Measurements from ENCODE around the gene C1R.

C1R gene

DNA sequence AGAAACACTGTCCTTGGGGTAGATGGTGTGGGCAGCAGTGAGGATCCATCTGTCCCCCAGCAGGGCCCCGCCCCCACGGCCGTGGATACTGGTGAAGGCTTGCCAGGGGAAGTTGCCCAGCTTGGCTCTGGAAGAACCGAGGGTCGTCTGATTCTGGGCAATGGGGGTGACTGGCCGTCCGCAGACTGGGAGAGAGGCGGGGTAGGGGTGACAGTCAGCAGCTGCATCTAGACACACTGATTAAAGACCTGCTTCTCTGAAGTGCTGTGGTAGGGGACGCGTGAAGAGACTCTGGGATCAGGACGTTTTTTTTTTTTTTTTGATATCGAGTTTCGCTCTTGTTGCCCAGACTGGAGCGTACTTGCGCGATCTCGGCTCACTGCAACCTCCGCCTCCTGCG, 4.7 kb upstream of the C1R start:
- Mint-ChIP-seq H3K4me1 (peaks cover 6% of the 10 kb centered on the region), H3K4me3 (no peak overlapping the region), H3K9me3 (no peaks in the 10 kb centered on the region), H3K27me3 (no peaks in the 10 kb centered on the region), H3K27ac (no peak overlapping the region), H3K36me3 (peaks cover 7% of the 10 kb centered on the region)
- no peak for DNase-seq (ENCODE audit: low spot score in 2 of 2)
- no peak for ATAC-seq (ENCODE audit: low read depth)

DNA sequence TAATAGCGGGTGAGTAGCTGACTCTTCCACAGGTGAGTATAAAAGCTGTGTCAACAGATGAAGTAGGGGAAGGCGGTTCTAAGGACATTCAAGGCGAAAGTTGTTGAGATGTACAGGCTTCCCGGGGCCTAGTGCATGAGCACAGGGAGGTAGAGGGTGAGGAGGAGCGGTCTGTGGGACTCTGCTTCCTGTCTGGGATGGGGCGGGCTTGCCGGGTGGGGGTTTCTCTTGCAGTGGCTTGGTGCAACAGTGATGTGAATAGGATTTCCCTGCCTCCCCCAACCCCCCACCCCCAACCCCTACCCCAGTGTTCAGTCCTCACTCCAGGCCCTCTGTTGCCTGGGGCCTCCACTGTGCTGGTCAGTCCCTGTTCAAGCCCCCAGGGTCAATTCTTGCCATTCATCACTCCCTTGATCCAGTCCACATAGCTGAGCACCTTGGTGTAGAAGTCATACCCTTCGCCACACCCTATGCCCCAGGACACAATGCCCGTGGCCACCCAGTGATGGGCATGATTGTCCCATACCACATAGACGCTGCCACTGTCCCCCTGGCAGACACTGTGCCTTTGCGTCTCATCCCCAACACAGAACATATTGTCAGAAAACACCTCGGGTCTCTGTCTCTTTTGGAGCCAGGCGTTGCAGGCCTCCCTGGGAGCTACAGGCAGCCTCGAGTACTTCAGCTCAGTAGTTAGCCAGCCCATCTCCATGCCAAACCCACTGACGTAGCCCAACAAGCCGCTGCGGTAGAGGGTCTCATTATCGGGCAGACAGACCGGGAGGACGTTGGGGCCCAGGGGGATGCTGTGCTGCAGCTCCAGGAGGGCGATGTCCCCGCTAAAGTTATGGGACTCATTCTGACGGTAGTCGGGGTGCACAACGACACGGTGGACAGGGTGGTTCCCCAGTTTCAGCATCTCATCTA, 4.0 kb upstream of the C1R start:
- H3K4me1 Mint-ChIP-seq, result peaks cover 7% of the 10 kb centered on the region
- ATAC-seq (ENCODE audit: low read depth), result no peak
- no peaks in the 10 kb centered on the region for H3K9me3 Mint-ChIP-seq

GRCh38 chr12:7093892-7094291, 1.6 kb upstream of the C1R start:
- Mint-ChIP-seq H3K27me3 (peaks cover 5% of the 10 kb centered on the region), H3K9me3 (no peaks in the 10 kb centered on the region), H3K36me3 (no peaks in the 10 kb centered on the region), H3K4me1 (peaks cover 5% of the 10 kb centered on the region), H3K4me3 (no peak overlapping the region), H3K27ac (no peak overlapping the region)
- DNase-seq (ENCODE audit: low spot score in 2 of 2), result no peak
- no peak for ATAC-seq (ENCODE audit: low read depth)

More for the DNA sequence above, 4.0 kb upstream of the C1R start:
- Mint-ChIP-seq H3K27ac (no peak overlapping the region), H3K27me3 (no peaks in the 10 kb centered on the region), H3K4me3 (no peak overlapping the region), H3K36me3 (peaks cover 7% of the 10 kb centered on the region)
- DNase-seq (ENCODE audit: low spot score in 2 of 2), result no peak

- Mint-ChIP-seq H3K27me3 (peaks cover 5% of the 10 kb centered on the region), H3K36me3 (no peaks in the 10 kb centered on the region), H3K4me3 (no peak overlapping the region), H3K27ac (no peak overlapping the region), H3K4me1 (peaks cover 5% of the 10 kb centered on the region), H3K9me3 (no peaks in the 10 kb centered on the region)
- DNase-seq (ENCODE audit: low spot score in 2 of 2) (no peak), ATAC-seq (ENCODE audit: low read depth) (no peak)
These were observed 1.2 kb upstream of the C1R start for GRCh38 chr12:7093486-7093885.

DNA sequence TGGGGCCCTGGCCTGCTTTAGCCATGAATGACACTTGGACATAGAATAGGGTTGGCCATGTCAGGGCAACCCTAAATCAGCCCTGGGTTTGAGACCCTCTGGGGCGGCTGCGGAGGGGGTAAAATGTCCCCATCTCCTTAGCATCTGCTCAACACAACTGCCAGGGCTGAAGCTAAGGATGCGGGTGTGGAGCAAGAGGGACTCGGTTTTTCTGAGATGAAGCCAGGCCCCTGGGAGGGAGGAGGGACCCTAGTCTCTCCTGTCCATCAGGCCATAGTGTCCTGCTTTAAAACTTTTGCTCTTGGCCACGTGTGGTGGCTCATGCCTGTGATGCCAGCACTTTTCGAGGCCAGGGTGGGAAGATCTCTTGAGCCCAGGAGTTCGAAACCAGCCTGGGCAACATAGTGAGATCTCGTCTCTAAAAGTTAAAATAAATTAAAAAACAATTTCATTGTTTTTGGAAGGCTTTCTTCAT, 778 bp upstream of the C1R start:
- peaks cover 5% of the 10 kb centered on the region for H3K27me3 Mint-ChIP-seq
- H3K27ac Mint-ChIP-seq, result no peak overlapping the region
- no peaks in the 10 kb centered on the region for H3K9me3 Mint-ChIP-seq
- no peak for DNase-seq (ENCODE audit: low spot score in 2 of 2)
- peaks cover 5% of the 10 kb centered on the region for H3K4me1 Mint-ChIP-seq
- H3K36me3 Mint-ChIP-seq, result no peaks in the 10 kb centered on the region
- ATAC-seq (ENCODE audit: low read depth), result no peak
- H3K4me3 Mint-ChIP-seq, result peak overlapping the region; percentile 88

GRCh38 chr12:7091660-7092228, 501 bp downstream of the C1R start:
- DNase-seq (ENCODE audit: low spot score in 2 of 2) (no peak), ATAC-seq (ENCODE audit: low read depth) (no peak)
- H3K27me3 Mint-ChIP-seq, result peaks cover 5% of the 10 kb centered on the region
- H3K4me1 Mint-ChIP-seq, result peaks cover 5% of the 10 kb centered on the region
- no peaks in the 10 kb centered on the region for H3K9me3 Mint-ChIP-seq
- peak overlapping the region; percentile 88 for H3K4me3 Mint-ChIP-seq
- no peak overlapping the region for H3K27ac Mint-ChIP-seq
- no peaks in the 10 kb centered on the region for H3K36me3 Mint-ChIP-seq

DNA sequence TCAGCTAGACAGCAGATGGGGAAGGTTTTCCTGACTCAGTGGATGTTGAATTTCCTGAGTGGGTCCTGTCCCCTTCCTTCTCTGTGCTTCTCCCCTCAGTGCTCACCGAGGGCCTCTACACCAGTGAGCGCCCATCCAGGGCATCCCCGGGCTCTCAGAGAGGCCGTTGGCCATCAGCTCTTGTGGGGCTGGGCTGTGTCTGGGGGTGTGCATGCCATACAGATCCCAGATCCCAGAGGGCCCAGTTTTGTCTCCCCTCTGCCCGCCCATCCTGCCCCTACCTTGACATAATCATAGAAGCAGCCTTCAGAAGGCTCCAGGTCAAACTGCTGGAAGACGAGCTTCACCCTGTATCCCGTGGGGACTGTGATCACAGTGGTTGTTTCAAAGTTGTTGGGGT, 1.1 kb downstream of the C1R start:
- H3K4me1 Mint-ChIP-seq, result peaks cover 5% of the 10 kb centered on the region
- ATAC-seq (ENCODE audit: low read depth) (no peak), DNase-seq (ENCODE audit: low spot score in 2 of 2) (no peak)
- no peaks in the 10 kb centered on the region for H3K36me3 Mint-ChIP-seq
- peak overlapping the region; percentile 64 for H3K4me3 Mint-ChIP-seq
- no peak overlapping the region for H3K27ac Mint-ChIP-seq
- peaks cover 5% of the 10 kb centered on the region for H3K27me3 Mint-ChIP-seq
- H3K9me3 Mint-ChIP-seq, result no peaks in the 10 kb centered on the region

GRCh38 chr12:7090222-7090998, 1.8 kb downstream of the C1R start:
- Mint-ChIP-seq H3K4me1 (peaks cover 5% of the 10 kb centered on the region), H3K36me3 (no peaks in the 10 kb centered on the region), H3K4me3 (no peak overlapping the region), H3K27me3 (peaks cover 5% of the 10 kb centered on the region), H3K27ac (no peak overlapping the region), H3K9me3 (no peaks in the 10 kb centered on the region)
- ATAC-seq (ENCODE audit: low read depth), result no peak
- DNase-seq (ENCODE audit: low spot score in 2 of 2), result no peak

DNA sequence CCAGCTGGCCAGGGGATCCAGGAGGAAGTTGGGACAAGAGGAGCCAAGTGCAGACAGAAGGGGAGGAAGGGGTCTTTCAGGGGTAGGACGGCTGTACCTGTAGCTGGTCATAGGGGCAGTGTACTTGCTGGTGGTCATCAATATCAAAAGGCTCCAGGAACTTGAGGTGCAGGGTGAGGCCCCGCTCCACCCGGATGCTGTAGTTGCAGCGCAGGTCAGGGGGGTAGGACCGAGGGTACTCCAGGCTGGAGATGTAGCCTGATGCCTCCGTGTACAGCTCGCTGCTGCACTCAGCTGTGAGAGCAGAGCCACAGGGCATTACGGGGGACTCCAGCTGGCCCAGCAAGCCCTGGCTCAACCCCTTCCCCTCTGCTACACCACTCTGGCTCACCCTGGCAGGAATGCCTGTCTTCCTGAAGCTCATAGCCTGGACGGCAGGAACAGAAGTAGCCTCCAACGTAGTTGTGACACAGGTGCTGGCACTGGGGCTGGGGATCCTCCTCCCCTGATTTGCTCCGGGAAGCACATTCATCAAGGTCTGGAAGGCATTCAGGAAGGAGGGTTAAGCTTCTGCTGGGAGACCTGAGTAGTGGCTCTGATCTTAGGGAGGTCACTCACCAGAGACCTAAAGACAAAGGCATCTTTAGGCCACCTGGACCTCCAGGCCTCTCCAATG, 2.9 kb downstream of the C1R start:
- peaks cover 5% of the 10 kb centered on the region for H3K4me1 Mint-ChIP-seq

DNA sequence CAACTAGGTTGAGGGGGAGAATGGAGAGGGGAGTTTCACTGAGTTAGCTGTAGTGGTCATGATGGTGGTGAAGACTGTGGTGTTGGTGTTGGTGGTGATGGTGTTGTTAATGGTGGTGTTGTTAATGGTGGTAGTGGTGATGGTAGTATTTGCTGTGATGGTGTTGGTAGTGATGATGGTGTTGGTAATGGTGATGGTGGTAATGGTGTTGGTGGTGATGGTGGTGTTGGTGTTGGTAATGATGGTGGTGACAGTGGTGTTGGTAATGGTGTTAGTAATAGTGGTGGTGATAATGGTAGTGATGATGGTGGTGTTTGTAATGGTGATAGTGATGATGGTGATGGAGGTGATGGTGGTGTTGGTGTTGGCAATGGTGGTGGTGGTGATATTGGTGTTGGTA, 9.1 kb downstream of the C1R start:
- Mint-ChIP-seq H3K9me3 (peaks cover 4% of the 10 kb centered on the region), H3K36me3 (peaks cover 3% of the 10 kb centered on the region), H3K27ac (no peak overlapping the region), H3K4me3 (no peak overlapping the region), H3K4me1 (peaks cover 3% of the 10 kb centered on the region), H3K27me3 (peaks cover 5% of the 10 kb centered on the region)
- DNase-seq (ENCODE audit: low spot score in 2 of 2), result no peak
- ATAC-seq (ENCODE audit: low read depth), result no peak

More for the DNA sequence above, 2.9 kb downstream of the C1R start:
- DNase-seq (ENCODE audit: low spot score in 2 of 2) (no peak), ATAC-seq (ENCODE audit: low read depth) (no peak)
- H3K27me3 Mint-ChIP-seq, result peaks cover 5% of the 10 kb centered on the region
- H3K9me3 Mint-ChIP-seq, result no peaks in the 10 kb centered on the region
- no peak overlapping the region for H3K27ac Mint-ChIP-seq
- H3K36me3 Mint-ChIP-seq, result no peaks in the 10 kb centered on the region
- no peak overlapping the region for H3K4me3 Mint-ChIP-seq

- Mint-ChIP-seq H3K4me1 (peaks cover 3% of the 10 kb centered on the region), H3K4me3 (no peak overlapping the region), H3K27me3 (peaks cover 10% of the 10 kb centered on the region), H3K36me3 (peaks cover 3% of the 10 kb centered on the region), H3K9me3 (peaks cover 4% of the 10 kb centered on the region), H3K27ac (no peak overlapping the region)
- DNase-seq (ENCODE audit: low spot score in 2 of 2) (no peak), ATAC-seq (ENCODE audit: low read depth) (no peak)
These were observed 11.2 kb downstream of the C1R start for GRCh38 chr12:7081037-7081436.

- H3K27me3 Mint-ChIP-seq, result peaks cover 13% of the 10 kb centered on the region
- H3K9me3 Mint-ChIP-seq, result peaks cover 4% of the 10 kb centered on the region
- H3K4me1 Mint-ChIP-seq, result peaks cover 3% of the 10 kb centered on the region
- ATAC-seq (ENCODE audit: low read depth) (no peak), DNase-seq (ENCODE audit: low spot score in 2 of 2) (no peak)
- peaks cover 3% of the 10 kb centered on the region for H3K36me3 Mint-ChIP-seq
- H3K4me3 Mint-ChIP-seq, result no peak overlapping the region
- H3K27ac Mint-ChIP-seq, result no peak overlapping the region
These were observed 12.5 kb downstream of the C1R start for GRCh38 chr12:7079826-7080125.

- Mint-ChIP-seq H3K4me3 (no peak overlapping the region), H3K27me3 (peaks cover 11% of the 10 kb centered on the region), H3K36me3 (peaks cover under 1% of the 10 kb centered on the region), H3K4me1 (peaks cover under 1% of the 10 kb centered on the region), H3K9me3 (peaks cover 2% of the 10 kb centered on the region), H3K27ac (no peak overlapping the region)
- ATAC-seq (ENCODE audit: low read depth) (no peak), DNase-seq (ENCODE audit: low spot score in 2 of 2) (no peak)
These were observed 14.1 kb downstream of the C1R start for GRCh38 chr12:7078163-7078562.

DNA sequence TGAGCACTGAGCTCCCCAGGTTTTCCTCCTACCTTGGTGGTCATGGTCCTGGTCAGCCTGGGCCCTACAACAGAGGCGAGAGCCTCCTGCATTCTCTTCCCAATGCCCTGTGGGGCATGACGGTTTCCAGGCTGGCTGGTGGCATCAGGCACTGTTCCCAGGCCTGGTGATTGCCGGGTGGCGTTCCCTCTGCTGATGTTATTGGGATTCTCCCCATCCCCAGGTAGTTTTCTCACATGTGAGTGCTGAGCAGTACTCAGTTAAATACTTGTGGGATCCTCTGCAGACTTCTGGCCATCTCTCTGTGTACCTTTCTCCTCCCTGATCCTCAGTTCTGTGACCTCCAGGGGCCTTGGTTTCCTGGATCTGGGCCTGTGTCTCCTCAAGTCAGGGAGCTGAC, 15.8 kb downstream of the C1R start:
- DNase-seq (ENCODE audit: low spot score in 2 of 2), result no peak
- Mint-ChIP-seq H3K4me1 (no peaks in the 10 kb centered on the region), H3K27ac (no peak overlapping the region), H3K4me3 (no peak overlapping the region), H3K36me3 (no peaks in the 10 kb centered on the region), H3K9me3 (no peaks in the 10 kb centered on the region), H3K27me3 (peaks cover 18% of the 10 kb centered on the region)
- ATAC-seq (ENCODE audit: low read depth), result no peak
